K562 (cell line): ENCODE measurements around the gene FMN1. TPM values are rescaled to one million over a fixed set of nuclear protein-coding genes. Genes with fewer than 3 reads are reported as not detected.

Source experiments
- ATAC-seq: fragments of 200-7000 bp; cut with Tn5 transposase; 3 replicates; pipeline ENCODE4 v1.9.1; 2020; ENCODE audit warnings: moderate library complexity
- BruUV-seq: library from RNA; stranded (reverse); fragments of 400-500 nt; replicated peaks from 2 replicates; lab custom pipeline; 2021; lab: Mats Ljungman, UMichigan
- CTCF ChIA-PET: fragments of 300-600 bp; formaldehyde crosslinking; extraction: SDS; loops from one replicate; lab custom pipeline; 2021; ENCODE audit warnings: low intra/inter-chr PET ratio; lab: Yijun Ruan, JAX
- POLR2A ChIA-PET: fragments of 300-600, 350-650 bp; sonication (Branson Sonifier 250); formaldehyde crosslinking; extraction: SDS; loops from one replicate; lab custom pipeline; 2021; ENCODE audit warnings: antibody characterized with exemption, inconsistent platforms; lab: Yijun Ruan, JAX
- DNase-seq, 4 experiments: peaks; one replicate each; pipeline versions ENCODE4 v3.0.0 to v3.0.0-alpha.2; 2011 to 2018; ENCODE audit warnings: low spot score in 3 of 4, mixed read lengths in 3 of 4; ENCODE audit errors: extremely low read depth in 1 of 4
- FAIRE-seq: peaks from 2 replicates; lab custom pipeline; 2011; peaks lifted over from hg19 to GRCh38; lab: Jason Lieb, UNC
- H2AFZ ChIP-seq: 2 replicates; pipeline ENCODE4 v1.6.0; 2011; ENCODE audit warnings: low read depth, low read length, control low read depth, inconsistent platforms
- H3K27ac ChIP-seq: fragments of 200-600 bp; 3 replicates; pipeline ENCODE4 v1.8.0; 2011; ENCODE audit warnings: low read depth, mild to moderate bottlenecking, control low read depth, inconsistent platforms, low read length, moderate library complexity, mixed read lengths; ENCODE audit errors: extremely low read depth
- H3K27me3 ChIP-seq, 2 experiments: fragments of 300-600 bp in 1 of 2; 2 replicates in 1 of 2; 3 replicates in 1 of 2; pipeline versions ENCODE4 v1.6.0 to v1.8.0; 2011; ENCODE audit warnings: inconsistent platforms in 2 of 2, low read length in 2 of 2, mild to moderate bottlenecking in 1 of 2, mixed read lengths in 1 of 2, moderate library complexity in 1 of 2; ENCODE audit not compliant: control insufficient read depth in 2 of 2, insufficient read depth in 2 of 2
- H3K36me3 ChIP-seq: fragments of 300-600 bp; 3 replicates; pipeline ENCODE4 v1.8.0; 2011; ENCODE audit warnings: mild to moderate bottlenecking, low read length, inconsistent platforms; ENCODE audit not compliant: control insufficient read depth, insufficient read depth
- H3K4me1 ChIP-seq, 2 experiments: fragments of 200-600 bp in 1 of 2; replicated peaks in 1 of 2; 2 replicates in 1 of 2; 3 replicates in 1 of 2; pipeline versions ENCODE4 v1.5.1 to v1.8.0; 2011; ENCODE audit warnings: inconsistent platforms in 2 of 2, low read length in 2 of 2, mild to moderate bottlenecking in 1 of 2, mixed read lengths in 1 of 2, moderate library complexity in 1 of 2; ENCODE audit not compliant: control insufficient read depth in 2 of 2, insufficient read depth in 2 of 2
- H3K4me2 ChIP-seq: 2 replicates; pipeline ENCODE4 v1.6.1; 2011; ENCODE audit warnings: low read length, control low read depth, inconsistent platforms, mixed read lengths; ENCODE audit not compliant: insufficient read depth
- H3K4me3 ChIP-seq: fragments of 200-600 bp; sonication (generic), shearing (Covaris generic); 2 replicates; pipeline ENCODE4 v1.5.1; 2016; ENCODE audit warnings: control low read depth, inconsistent platforms
- H3K79me2 ChIP-seq: fragments of 200-600 bp; 3 replicates; pipeline ENCODE4 v1.8.0; 2011; ENCODE audit warnings: low read length, inconsistent platforms; ENCODE audit not compliant: control insufficient read depth, insufficient read depth
- H3K9ac ChIP-seq, 2 experiments: 2 replicates each; pipeline versions ENCODE4 v1.6.0 to v1.6.1; 2011; ENCODE audit warnings: low read depth in 2 of 2, low read length in 2 of 2, control low read depth in 1 of 2, inconsistent platforms in 1 of 2, mild to moderate bottlenecking in 1 of 2, mixed read lengths in 1 of 2; ENCODE audit not compliant: insufficient read depth in 1 of 2
- H3K9me1 ChIP-seq: one replicate; pipeline ENCODE4 v1.6.0; 2011; ENCODE audit warnings: inconsistent platforms, mild to moderate bottlenecking, low read length, moderate library complexity; ENCODE audit not compliant: control insufficient read depth, insufficient read depth
- H3K9me3 ChIP-seq: replicated peaks from 2 replicates; pipeline ENCODE4 v1.5.1; 2011; ENCODE audit warnings: low read depth, low read length, inconsistent platforms; ENCODE audit not compliant: control insufficient read depth, insufficient read depth
- H4K20me1 ChIP-seq: replicated peaks from 2 replicates; pipeline ENCODE4 v1.6.1; 2011; ENCODE audit warnings: low read length, inconsistent platforms, mixed read lengths; ENCODE audit not compliant: control insufficient read depth, insufficient read depth
- CLOCK ChIP-seq: fragments of 250-450 bp; sonication (Bioruptor Pico); IDR thresholded peaks from 2 replicates; pipeline ENCODE4 v1.4.0; 2020; ENCODE audit warnings: mild to moderate bottlenecking, moderate library complexity, borderline replicate concordance
- EP400 ChIP-seq: fragments of 450-650 bp; IDR thresholded peaks from 2 replicates; pipeline ENCODE4 v1.6.1; 2017; ENCODE audit warnings: antibody characterized with exemption, mild to moderate bottlenecking, moderate library complexity
- HOMEZ ChIP-seq: fragments of 250-450 bp; sonication (Bioruptor Pico); IDR thresholded peaks from 2 replicates; pipeline ENCODE4 v1.4.0; 2020; ENCODE audit warnings: mild to moderate bottlenecking, moderate library complexity
- IRF9 ChIP-seq: fragments of 450-650 bp; IDR thresholded peaks from 2 replicates; pipeline ENCODE4 v1.6.1; 2016; ENCODE audit warnings: missing biosample characterization, missing genetic modification characterization
- JUNB ChIP-seq: fragments of 450-650 bp; formaldehyde crosslinking; conservative IDR thresholded peaks from 2 replicates; pipeline ENCODE4 v1.4.0; 2020; ENCODE audit warnings: mild to moderate bottlenecking
- NCOA2 ChIP-seq, 2 experiments: fragments of 450-650 bp; IDR thresholded peaks; 2 replicates each; pipeline ENCODE4 v1.6.1; 2018; ENCODE audit warnings: mild to moderate bottlenecking in 2 of 2, moderate library complexity in 1 of 2; ENCODE audit not compliant: partially characterized antibody in 2 of 2
- ZNF263 ChIP-seq: sonication (generic); formaldehyde crosslinking; IDR thresholded peaks from 2 replicates; pipeline ENCODE4 v1.8.0; 2022; ENCODE audit warnings: mild to moderate bottlenecking, missing genetic modification reagents, borderline replicate concordance
- WGBS: fragments of 100-300 bp; shearing (Covaris generic); methylation state at CpG from one replicate; pipeline ENCODE4 v1.1.6; 2016; ENCODE audit warnings: low coverage, mixed read lengths; ENCODE audit not compliant: insufficient coverage; ENCODE audit errors: missing lambda C conversion rate; 5-methylcytosine and 5-hydroxymethylcytosine counted together
- in situ Hi-C: fragments of 300-500 bp; cut with MboI; formaldehyde crosslinking; loops from 4 replicates; pipeline ENCODE4 v1.15.0; 2018; ENCODE audit warnings: inconsistent platforms, mixed read lengths
- intact Hi-C: fragments of 100-400 bp; cut with micrococcal nuclease; formaldehyde crosslinking; loops from 2 replicates; pipeline ENCODE4 v1.14.2; 2022
- polyA plus RNA-seq, 8 experiments: library from polyadenylated mRNA; depleted of rRNA in 4 of 8; stranded (reverse) in 5 of 8; unstranded in 3 of 8; fragments of >200 nt; fragmentation: Nextera tagmentation in 2 of 8; fragmentation: Illumina TruSeq in 1 of 8; extraction: Ambion mirVana in 2 of 8; extraction: Trizol in 1 of 8; gene quantifications; 2 replicates each; pipeline versions ENCODE4 v1.2.1 to v1.2.3, GENCODE V29; 2011 to 2014; ENCODE audit warnings: inconsistent platforms in 1 of 8, missing spikeins in 1 of 8
- total RNA-seq, 7 experiments: library from RNA; depleted of rRNA in 6 of 7; stranded (reverse); fragments of >200 nt in 6 of 7; fragmentation: Illumina TruSeq in 2 of 7; extraction: Trizol in 2 of 7; gene quantifications; 2 replicates each; pipeline versions ENCODE4 v1.2.1 to v1.2.3, GENCODE V29; 2011 to 2021; ENCODE audit warnings: low replicate concordance in 1 of 7
- TF ChIP-seq, protein P1 (sequence below), 2 experiments: fragments of 450-650 bp in 1 of 2; sonication (generic) in 1 of 2; formaldehyde crosslinking; conservative IDR thresholded peaks; 2 replicates each; pipeline versions ENCODE4 v1.4.0 to v1.8.1; 2020 to 2022; ENCODE audit warnings: mild to moderate bottlenecking in 1 of 2, missing genetic modification reagents in 1 of 2

The FMN1 gene
- total and polyA plus RNA-seq, 9 of the 15 experiments (the other 6 are each of a cell fraction or from before 2014, with no cell fraction given): 0.03 to 0.07 (median 0.04) TPM; not detected in 6

DNA sequence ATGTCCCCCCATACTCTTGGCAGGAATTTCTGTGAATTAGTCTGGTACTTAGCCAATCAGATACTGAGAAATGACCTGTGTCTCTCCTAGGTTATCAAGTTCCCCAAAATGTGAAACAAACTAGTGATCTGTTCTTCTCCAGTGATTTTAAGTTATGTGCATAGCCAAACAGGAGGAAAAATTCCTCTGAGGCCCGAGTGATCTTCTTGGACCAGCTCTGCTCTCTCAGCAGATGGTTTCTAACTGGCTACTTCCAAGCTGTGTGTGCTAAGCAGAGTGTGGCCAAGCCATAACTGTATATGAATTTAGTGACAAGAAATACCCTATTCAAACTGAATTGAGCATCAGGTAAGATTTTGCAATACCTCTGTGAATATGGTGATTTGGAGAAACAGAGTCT, 387.2 kb downstream of the FMN1 start:
- Histone ChIP-seq H4K20me1 (no peaks in the 10 kb centered on the region), H2AFZ (no peak overlapping the region), H3K4me3 (no peak overlapping the region), H3K4me2 (no peak overlapping the region), H3K9me3 (no peaks in the 10 kb centered on the region), H3K79me2 (no peaks in the 10 kb centered on the region), H3K9ac (no peak overlapping the region), H3K27me3 (0 out of 5 replicates have a peak, but pooled peaks cover 0 to 3% of the 10 kb centered on the region in 2 experiments), H3K9me1 (no peaks in the 10 kb centered on the region), H3K36me3 (no peaks in the 10 kb centered on the region), H3K27ac (no peak overlapping the region), H3K4me1 (no peaks in the 10 kb centered on the region)
- POLR2A ChIA-PET: interaction anchor here (0.6 kb wide), 2 partner anchors 16 to 63 kb away, joined by 3 read pairs; no protein-coding TSS in a partner anchor
- ATAC-seq: no peak
- intact Hi-C loops (loop anchor here (10.0 kb wide), 1 partner anchor 53 kb away; no protein-coding TSS in a partner anchor), in situ Hi-C loops (no loop called here)
- 0% methylated on average over 1 of the region's 1 CpG for WGBS
- FAIRE-seq: no peak
- TF ChIP-seq IRF9 (tag) (no peak), NCOA2 (IDR thresholded peaks at IDR 0.05; ENCODE audit: partially characterized antibody in 2 of 2) (no peak), CLOCK (CRISPR knock-in tag) (no peak), EP400 (no peak), HOMEZ (no peak), JUNB (no peak), ZNF263 (no peak)
- TF ChIP-seq, protein P1, sequence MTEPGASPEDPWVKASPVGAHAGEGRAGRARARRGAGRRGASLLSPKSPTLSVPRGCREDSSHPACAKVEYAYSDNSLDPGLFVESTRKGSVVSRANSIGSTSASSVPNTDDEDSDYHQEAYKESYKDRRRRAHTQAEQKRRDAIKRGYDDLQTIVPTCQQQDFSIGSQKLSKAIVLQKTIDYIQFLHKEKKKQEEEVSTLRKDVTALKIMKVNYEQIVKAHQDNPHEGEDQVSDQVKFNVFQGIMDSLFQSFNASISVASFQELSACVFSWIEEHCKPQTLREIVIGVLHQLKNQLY (CRISPR knock-in tag; conservative IDR thresholded peaks at IDR 0.05): no peak
- BruUV-seq: no TSS peak
- DNase-seq: no peak
- CTCF ChIA-PET: no interaction called here
